Pancreas (tissue), 10 donors: ENCODE data around the gene TEAD2. TPM values are rescaled to one million over a fixed set of nuclear protein-coding genes. Genes with fewer than 3 reads are reported as not detected.

Experiments used
- ATAC-seq, 4 donors: fragments of 200-7000 bp; cut with Tn5 transposase; one replicate each; pipeline versions ENCODE4 v1.8.0 to v1.9.1; 2020; ENCODE audit warnings: mild to moderate bottlenecking in 4 of 4, moderate library complexity in 4 of 4
- DNase-seq, 6 donors: peaks; one replicate each; pipeline ENCODE4 v3.0.0-alpha.2; 2020
- FAIRE-seq: peaks from 2 replicates; lab custom pipeline; 2012; peaks lifted over from hg19 to GRCh38; lab: Jason Lieb, UNC
- H3K27ac ChIP-seq, 4 donors: fragments of 200-600 bp; sonication (generic); 1 replicate in 3 of 4; 2 replicates in 1 of 4; pipeline versions ENCODE4 v1.5.0 to v1.8.0; 2020
- H3K27me3 ChIP-seq, 4 donors: fragments of 200-600 bp; one replicate each; pipeline ENCODE4 v1.8.0; 2021
- H3K36me3 ChIP-seq, 3 donors: fragments of 200-600 bp; sonication (generic) in 1 of 3; one replicate each; pipeline versions ENCODE4 v1.5.0 to v1.8.0; 2020 to 2021
- H3K4me1 ChIP-seq, 3 donors: fragments of 200-600 bp; one replicate each; pipeline ENCODE4 v1.8.0; 2021
- H3K4me3 ChIP-seq, 4 donors: fragments of 200-600 bp; sonication (generic) in 2 of 4; one replicate each; pipeline versions ENCODE4 v1.5.0 to v1.8.0; 2020 to 2021
- H3K9me3 ChIP-seq, 4 donors: fragments of 200-600 bp; one replicate each; pipeline ENCODE4 v1.8.0; 2021
- CTCF ChIP-seq, 4 donors: fragments of 200-600 bp; sonication (generic) in 3 of 4; IDR thresholded peaks; one replicate each; pipeline versions ENCODE4 v1.5.0 to v1.8.0; 2021; ENCODE audit warnings: antibody characterized with exemption in 4 of 4
- WGBS, 2 donors: extraction: QIAGEN DNeasy Blood & Tissue Kit; methylation state at CpG; one replicate each; pipeline ENCODE4 v1.1.7; 2013; 5-methylcytosine and 5-hydroxymethylcytosine counted together
- intact Hi-C, 3 donors: fragments of 100-400 bp; cut with DNase I; formaldehyde crosslinking; loops; one replicate each; pipeline versions ENCODE4 v1.11.1 to v1.14.2; 2022
- polyA plus RNA-seq, 2 donors: library from polyadenylated mRNA; stranded (reverse); fragments of 200-250 nt; gene quantifications; one replicate each; pipeline ENCODE4 v1.2.3, GENCODE V29; 2013
- total RNA-seq, 6 donors: library from RNA; stranded (reverse); fragmentation: NEBNext Ultra II Directional in 4 of 6; extraction: Animal tissue kit (Norgen Biotek cat#: 25700) in 4 of 6; gene quantifications; one replicate each; pipeline versions ENCODE4 v1.2.1 to v1.2.4, GENCODE V29; 2021 to 2023
- donor health status: healthy with polysubstance abuse.
- donor health status: DM: no; HTN: no; CAD: no; lungs with moderate emphysema.
- donor health status: DM: no; HTN: no; CAD: no.
- donor health status: control.
- donor health status: control.
- donor health status: Bipolar disorder and iron deficiency.
- donor health status: DM: yes; HTN: yes; CAD: no.
- donor health status: DM: no; HTN: no; CAD: no.
- donor health status: DM: no; HTN: no; CAD: no.
- donor health status: DM: yes; HTN: yes; CAD: no.

Gene TEAD2
- total and polyA plus RNA-seq, 8 donors, result 10.5 to 30.6 (median 14.7) TPM

GRCh38 chr19:49359851-49360820 lies 2.1 kb downstream of the TEAD2 start:
- ATAC-seq (no peak), DNase-seq (peak in 1 of 6 donors; percentile 53), FAIRE-seq (no peak)
- intact Hi-C loops, result no loop called here
- no peaks in the 10 kb centered on the region for H3K9me3 ChIP-seq
- H3K36me3 ChIP-seq, result peaks cover 0 to under 1% (median 0%) of the 10 kb centered on the region in 3 donors
- TF ChIP-seq CTCF (IDR thresholded peaks at IDR 0.05), result no peak
- H3K27me3 ChIP-seq, result no peaks in the 10 kb centered on the region
- WGBS, 2 donors, result 83 to 91% methylated on average over 17 of the region's 17 CpGs
- peaks cover 0 to 4% (median 0%) of the 10 kb centered on the region in 3 donors for H3K4me1 ChIP-seq
- no peak overlapping the region for H3K4me3 ChIP-seq
- H3K27ac ChIP-seq, result no peak overlapping the region

- peaks cover 0 to 12% (median 0%) of the 10 kb centered on the region in 3 donors for H3K36me3 ChIP-seq
- no peak overlapping the region for H3K4me3 ChIP-seq
- no peaks in the 10 kb centered on the region for H3K27me3 ChIP-seq
- no peaks in the 10 kb centered on the region for H3K9me3 ChIP-seq
- intact Hi-C loops, result no loop called here
- DNase-seq (peak in 1 of 6 donors; percentile 21), FAIRE-seq (no peak), ATAC-seq (no peak)
- WGBS, 2 donors, result 84 to 88% methylated on average over 9 of the region's 9 CpGs
- H3K27ac ChIP-seq, result no peak overlapping the region
- TF ChIP-seq CTCF (IDR thresholded peaks at IDR 0.05), result no peak
- H3K4me1 ChIP-seq, result no peaks in the 10 kb centered on the region
Observed at GRCh38 chr19:49357186-49357585, 5.0 kb downstream of the TEAD2 start.

GRCh38 chr19:49356382-49356781 lies 5.8 kb downstream of the TEAD2 start:
- H3K27ac ChIP-seq, result no peak overlapping the region
- no peak for TF ChIP-seq CTCF (IDR thresholded peaks at IDR 0.05)
- WGBS, 2 donors, result 86 to 89% methylated on average over 5 to 7 of the region's 7 CpGs
- DNase-seq, result no peak
- intact Hi-C loops, result no loop called here
- no peak for ATAC-seq
- no peaks in the 10 kb centered on the region for H3K9me3 ChIP-seq
- H3K36me3 ChIP-seq, result peaks cover 0 to 12% (median 0%) of the 10 kb centered on the region in 3 donors
- H3K27me3 ChIP-seq, result no peaks in the 10 kb centered on the region
- H3K4me3 ChIP-seq, result no peak overlapping the region
- FAIRE-seq, result no peak
- no peaks in the 10 kb centered on the region for H3K4me1 ChIP-seq

DNA sequence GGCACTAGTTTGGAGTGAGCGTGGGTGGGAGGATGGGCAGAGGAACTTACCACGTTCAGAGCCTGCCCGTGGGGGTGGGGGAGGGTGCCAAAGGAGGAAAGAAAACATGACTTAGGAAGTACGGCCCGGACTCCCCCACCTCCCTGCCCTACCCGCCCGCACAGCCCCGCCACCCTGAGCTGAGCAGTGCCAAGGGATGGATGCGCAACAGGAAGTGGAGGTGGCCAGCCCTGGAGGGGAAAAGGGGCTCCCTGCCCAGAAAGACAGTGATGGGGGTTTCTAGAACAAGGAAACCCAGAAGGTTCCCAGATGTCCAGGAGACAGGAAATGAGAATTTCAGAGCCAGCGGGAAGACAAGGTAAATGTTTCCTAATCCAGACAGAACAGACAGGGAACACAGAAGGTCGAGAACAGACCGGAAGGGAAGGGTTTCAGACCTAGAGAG lies 6.3 kb downstream of the TEAD2 start:
- Histone ChIP-seq H3K9me3 (no peaks in the 10 kb centered on the region), H3K36me3 (peaks cover 0 to 12% (median 0%) of the 10 kb centered on the region in 3 donors), H3K27ac (no peak overlapping the region), H3K4me1 (no peaks in the 10 kb centered on the region), H3K4me3 (no peak overlapping the region), H3K27me3 (no peaks in the 10 kb centered on the region)
- WGBS, 2 donors, result 78 to 82% methylated on average over 12 of the region's 12 CpGs
- intact Hi-C loops, result no loop called here
- ATAC-seq, result peak in 1 of 4 donors; percentile 9
- DNase-seq, result peak in 1 of 6 donors; percentile 49
- TF ChIP-seq CTCF (IDR thresholded peaks at IDR 0.05), result no peak
- FAIRE-seq, result no peak
